Activated CD4-positive, alpha-beta T cell treated with anti-CD3 and anti-CD28 coated beads, Interleukin-2, amount 50 U/mL, for 16 hours (primary cell): Measurements from ENCODE around the gene LRRC74B.
"Not testable (repeated sequence)": the region's sequence is repeated elsewhere in the genome, so short reads cannot be mapped to it uniquely, and the experiment has no call there.

Source experiments
- DNase-seq: peaks from one replicate; pipeline ENCODE4 v3.0.0-alpha.2; 2020

Gene LRRC74B

GRCh38 chr22:21079493-21079892 lies 33.7 kb downstream of the LRRC74B start:
- DNase-seq: no peak

- DNase-seq: no peak
These were observed 34.8 kb downstream of the LRRC74B start for GRCh38 chr22:21080435-21081137.

- DNase-seq: no peak
These were observed 36.5 kb downstream of the LRRC74B start for GRCh38 chr22:21082248-21082647.

GRCh38 chr22:21087119-21087518 lies 41.4 kb downstream of the LRRC74B start:
- no peak for DNase-seq

GRCh38 chr22:21087926-21088325 lies 42.2 kb downstream of the LRRC74B start:
- not testable (repeated sequence) for DNase-seq

- DNase-seq: not testable (repeated sequence)
These were observed 45.5 kb downstream of the LRRC74B start for GRCh38 chr22:21091220-21091619.

- DNase-seq: no peak
These were observed 47.2 kb downstream of the LRRC74B start for GRCh38 chr22:21092797-21093554.

- DNase-seq: not testable (repeated sequence)
These were observed 47.9 kb downstream of the LRRC74B start for GRCh38 chr22:21093555-21094137.

- no peak for DNase-seq
These were observed 49.4 kb downstream of the LRRC74B start for GRCh38 chr22:21094911-21095772.

- DNase-seq: no peak
These were observed 50.0 kb downstream of the LRRC74B start for GRCh38 chr22:21095773-21096107.

- not testable (repeated sequence) for DNase-seq
These were observed 51.1 kb downstream of the LRRC74B start for GRCh38 chr22:21096878-21097277.

- no peak for DNase-seq
These were observed 52.4 kb downstream of the LRRC74B start for GRCh38 chr22:21098099-21098671.

- no peak for DNase-seq
These were observed 53.8 kb downstream of the LRRC74B start for GRCh38 chr22:21099578-21099977.

GRCh38 chr22:21100149-21101032 lies 54.6 kb downstream of the LRRC74B start:
- no peak for DNase-seq

GRCh38 chr22:21101877-21102638 lies 56.3 kb downstream of the LRRC74B start:
- no peak for DNase-seq

- DNase-seq: peak; percentile 83
These were observed 57.0 kb downstream of the LRRC74B start for GRCh38 chr22:21102659-21103267.

- no peak for DNase-seq
These were observed 57.9 kb downstream of the LRRC74B start for GRCh38 chr22:21103633-21104032.

- DNase-seq: no peak
These were observed 58.5 kb downstream of the LRRC74B start for GRCh38 chr22:21104126-21104691.

GRCh38 chr22:21105294-21105693 lies 59.5 kb downstream of the LRRC74B start:
- no peak for DNase-seq

- no peak for DNase-seq
These were observed 60.3 kb downstream of the LRRC74B start for GRCh38 chr22:21106000-21106399.
